ENCODE results near the gene PAPPA. TPM values are rescaled to one million over a fixed set of nuclear protein-coding genes. Genes with fewer than 3 reads are reported as not detected.

PAPPA gene
- total RNA-seq, 1 donor from 2014 or later: 2.9 TPM

GRCh38 chr9:116223926-116224325 is 70.3 kb downstream of the PAPPA start:
- Mint-ChIP-seq H3K27me3 (ENCODE audit: low read depth) (no peaks in the 10 kb centered on the region), H3K36me3 (no peaks in the 10 kb centered on the region), H3K9me3 (no peaks in the 10 kb centered on the region), H3K4me1 (peaks cover 5% of the 10 kb centered on the region), H3K27ac (no peak overlapping the region), H3K4me3 (no peak overlapping the region)
- TF ChIP-seq CTCF (IDR thresholded peaks at IDR 0.05; ENCODE audit: unreplicated experiment): no peak
- DNase-seq (ENCODE audit: low spot score in 2 of 2, unreplicated experiment in 2 of 2): no peak

- TF ChIP-seq CTCF (IDR thresholded peaks at IDR 0.05; ENCODE audit: unreplicated experiment): no peak
- Mint-ChIP-seq H3K27me3 (ENCODE audit: low read depth) (peaks cover 2% of the 10 kb centered on the region), H3K4me3 (no peak overlapping the region), H3K4me1 (peaks cover 15% of the 10 kb centered on the region), H3K9me3 (no peaks in the 10 kb centered on the region), H3K36me3 (no peaks in the 10 kb centered on the region), H3K27ac (no peak overlapping the region)
- no peak for DNase-seq (ENCODE audit: low spot score in 2 of 2, unreplicated experiment in 2 of 2)
Observed at GRCh38 chr9:116230051-116230632, 76.6 kb downstream of the PAPPA start.

GRCh38 chr9:116232424-116233159 is 79.0 kb downstream of the PAPPA start:
- peaks cover 2% of the 10 kb centered on the region for H3K27me3 Mint-ChIP-seq (ENCODE audit: low read depth)
- H3K9me3 Mint-ChIP-seq: no peaks in the 10 kb centered on the region
- H3K4me3 Mint-ChIP-seq: no peak overlapping the region
- no peak for TF ChIP-seq CTCF (IDR thresholded peaks at IDR 0.05; ENCODE audit: unreplicated experiment)
- no peak overlapping the region for H3K27ac Mint-ChIP-seq
- peaks cover 15% of the 10 kb centered on the region for H3K4me1 Mint-ChIP-seq
- H3K36me3 Mint-ChIP-seq: no peaks in the 10 kb centered on the region
- no peak for DNase-seq (ENCODE audit: low spot score in 2 of 2, unreplicated experiment in 2 of 2)

- Mint-ChIP-seq H3K4me1 (peaks cover 14% of the 10 kb centered on the region), H3K27ac (no peak overlapping the region), H3K36me3 (no peaks in the 10 kb centered on the region), H3K4me3 (no peak overlapping the region), H3K9me3 (no peaks in the 10 kb centered on the region), H3K27me3 (ENCODE audit: low read depth) (peaks cover 2% of the 10 kb centered on the region)
- no peak for TF ChIP-seq CTCF (IDR thresholded peaks at IDR 0.05; ENCODE audit: unreplicated experiment)
- no peak for DNase-seq (ENCODE audit: low spot score in 2 of 2, unreplicated experiment in 2 of 2)
Observed at GRCh38 chr9:116233160-116233530, 79.6 kb downstream of the PAPPA start.

GRCh38 chr9:116234081-116234480 is 80.5 kb downstream of the PAPPA start:
- Mint-ChIP-seq H3K4me3 (no peak overlapping the region), H3K4me1 (peaks cover 15% of the 10 kb centered on the region), H3K9me3 (no peaks in the 10 kb centered on the region), H3K27ac (peak overlapping the region; percentile 77), H3K36me3 (no peaks in the 10 kb centered on the region), H3K27me3 (ENCODE audit: low read depth) (peaks cover 2% of the 10 kb centered on the region)
- peak in 1 of 2 experiments; percentile 39 for DNase-seq (ENCODE audit: low spot score in 2 of 2, unreplicated experiment in 2 of 2)
- no peak for TF ChIP-seq CTCF (IDR thresholded peaks at IDR 0.05; ENCODE audit: unreplicated experiment)

All from mesothelial cell of epicardium (in vitro differentiated cells).